Mesenchymal stem cell (in vitro differentiated cells and primary cell): ENCODE measurements around the gene ZBTB7C.

Experiments
- DNase-seq: peaks from one replicate; pipeline ENCODE4 v3.0.0-alpha.2; 2013
- H2AFZ ChIP-seq: one replicate; pipeline ENCODE4 v1.6.1; 2013; ENCODE audit warnings: low read depth, mild to moderate bottlenecking, control low read depth, inconsistent platforms, low read length, moderate library complexity
- H2AK5ac ChIP-seq: 2 replicates; pipeline ENCODE4 v1.6.1; 2013; ENCODE audit warnings: low read length, moderate library complexity, mild to moderate bottlenecking, inconsistent platforms; ENCODE audit not compliant: severe bottlenecking
- H2BK120ac ChIP-seq: one replicate; pipeline ENCODE4 v1.6.1; 2013; ENCODE audit warnings: low read depth, mild to moderate bottlenecking, inconsistent platforms, low read length, moderate library complexity
- H2BK12ac ChIP-seq, 2 experiments: one replicate each; pipeline ENCODE4 v1.6.1; 2013; ENCODE audit warnings: inconsistent platforms in 2 of 2, low read length in 2 of 2, mild to moderate bottlenecking in 2 of 2, moderate library complexity in 2 of 2, control low read depth in 1 of 2
- H2BK15ac ChIP-seq: one replicate; pipeline ENCODE4 v1.6.1; 2013; ENCODE audit warnings: mild to moderate bottlenecking, low read depth, inconsistent platforms; ENCODE audit not compliant: poor library complexity, severe bottlenecking
- H2BK5ac ChIP-seq: 2 replicates; pipeline ENCODE4 v1.6.1; 2013; ENCODE audit warnings: low read depth, mild to moderate bottlenecking, low read length, control low read depth, inconsistent platforms; ENCODE audit not compliant: poor library complexity, severe bottlenecking
- H3K14ac ChIP-seq, 2 experiments: one replicate each; pipeline ENCODE4 v1.6.1; 2013; ENCODE audit warnings: inconsistent platforms in 2 of 2, low read length in 2 of 2, control low read depth in 1 of 2, mild to moderate bottlenecking in 1 of 2, moderate library complexity in 1 of 2
- H3K18ac ChIP-seq, 2 experiments: one replicate each; pipeline ENCODE4 v1.6.1; 2013; ENCODE audit warnings: inconsistent platforms in 2 of 2, low read length in 2 of 2, control low read depth in 1 of 2, low read depth in 1 of 2, mild to moderate bottlenecking in 1 of 2
- H3K23ac ChIP-seq, 2 experiments: one replicate each; pipeline ENCODE4 v1.6.1; 2013; ENCODE audit warnings: inconsistent platforms in 2 of 2, low read length in 2 of 2, mild to moderate bottlenecking in 2 of 2, moderate library complexity in 2 of 2, control low read depth in 1 of 2
- H3K27ac ChIP-seq: 2 replicates; pipeline ENCODE4 v1.5.1; 2013; ENCODE audit warnings: mild to moderate bottlenecking, moderate library complexity, low read length, control low read depth, inconsistent platforms; ENCODE audit not compliant: poor library complexity, severe bottlenecking
- H3K27me3 ChIP-seq, 2 experiments: 2 replicates each; pipeline versions ENCODE4 v1.6.1 to v1.7.0; 2013; ENCODE audit warnings: low read length in 2 of 2, mild to moderate bottlenecking in 2 of 2, moderate library complexity in 2 of 2, control low read depth in 1 of 2, inconsistent platforms in 1 of 2; ENCODE audit not compliant: control insufficient read depth in 1 of 2, insufficient read depth in 1 of 2
- H3K36me3 ChIP-seq, 2 experiments: 2 replicates each; pipeline versions ENCODE4 v1.6.1 to v1.7.0; 2013; ENCODE audit warnings: low read length in 2 of 2, control low read depth in 1 of 2, inconsistent platforms in 1 of 2, low read depth in 1 of 2, mild to moderate bottlenecking in 1 of 2; ENCODE audit not compliant: insufficient read depth in 2 of 2, control insufficient read depth in 1 of 2
- H3K4ac ChIP-seq, 2 experiments: one replicate each; pipeline ENCODE4 v1.6.1; 2013; ENCODE audit warnings: inconsistent platforms in 2 of 2, low read length in 2 of 2, mild to moderate bottlenecking in 2 of 2, moderate library complexity in 2 of 2, control low read depth in 1 of 2, low read depth in 1 of 2
- H3K4me1 ChIP-seq: 2 replicates; pipeline ENCODE4 v1.6.1; 2013; ENCODE audit warnings: low read depth, low read length, control low read depth; ENCODE audit not compliant: control insufficient read depth, insufficient read depth
- H3K4me2 ChIP-seq: 2 replicates; pipeline ENCODE4 v1.6.1; 2013; ENCODE audit warnings: low read length, mild to moderate bottlenecking, inconsistent platforms; ENCODE audit not compliant: poor library complexity, severe bottlenecking
- H3K4me3 ChIP-seq, 2 experiments: 2 replicates each; pipeline versions ENCODE4 v1.5.1 to v1.7.0; 2013; ENCODE audit warnings: low read length in 2 of 2, mild to moderate bottlenecking in 2 of 2, control low read depth in 1 of 2, low read depth in 1 of 2; ENCODE audit not compliant: insufficient read depth in 1 of 2
- H3K79me1 ChIP-seq: replicated peaks from 2 replicates; pipeline ENCODE4 v1.6.1; 2013; ENCODE audit warnings: mild to moderate bottlenecking, control low read depth, low read length, inconsistent platforms; ENCODE audit not compliant: poor library complexity, severe bottlenecking
- H3K9ac ChIP-seq: 2 replicates; pipeline ENCODE4 v1.7.0; 2013; ENCODE audit warnings: mild to moderate bottlenecking, low read length, moderate library complexity
- H3K9me3 ChIP-seq: 2 replicates; pipeline ENCODE4 v1.7.0; 2013; ENCODE audit warnings: mild to moderate bottlenecking, low read length; ENCODE audit not compliant: control insufficient read depth
- H4K8ac ChIP-seq: one replicate; pipeline ENCODE4 v1.6.1; 2013; ENCODE audit warnings: inconsistent platforms, mild to moderate bottlenecking, low read length, moderate library complexity
- H4K91ac ChIP-seq: one replicate; pipeline ENCODE4 v1.6.1; 2013; ENCODE audit warnings: mild to moderate bottlenecking, low read length, inconsistent platforms
- WGBS: methylation state at CpG from one replicate; pipeline ENCODE4 v1.1.7; 2013; ENCODE audit warnings: mixed read lengths; 5-methylcytosine and 5-hydroxymethylcytosine counted together

Gene ZBTB7C

DNA sequence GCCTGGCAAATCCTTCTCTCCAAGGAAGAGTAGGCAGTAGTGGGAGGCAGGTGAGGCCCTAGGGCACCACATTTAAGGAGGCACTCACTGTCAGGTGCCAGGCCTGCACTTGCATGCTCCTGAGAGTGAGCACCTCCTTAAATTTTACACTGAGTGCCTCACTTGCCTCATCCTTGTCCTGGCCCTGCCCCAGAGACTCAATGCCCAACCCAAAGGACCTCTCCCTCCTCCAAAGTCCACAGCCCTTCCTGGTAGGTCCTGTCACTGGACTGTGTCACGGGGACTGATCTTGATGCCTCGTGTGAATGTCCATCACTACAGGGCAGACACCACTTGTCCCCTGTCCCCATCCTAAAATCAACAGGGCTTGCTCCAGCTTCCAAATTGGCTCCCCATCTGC, 235.6 kb downstream of the ZBTB7C start:
- no peak overlapping the region for H3K27ac ChIP-seq
- H3K4me3 ChIP-seq = no peak overlapping the region
- H3K14ac ChIP-seq = peak overlapping the region in 1 of 2 experiments; percentile 1
- DNase-seq = no peak
- no peak overlapping the region for H4K8ac ChIP-seq
- H3K18ac ChIP-seq = no peak overlapping the region
- H3K4me2 ChIP-seq = no peak overlapping the region
- 81% methylated on average over 2 of the region's 2 CpGs for WGBS
- H3K36me3 ChIP-seq = no peaks in the 10 kb centered on the region
- no peak overlapping the region for H2AK5ac ChIP-seq
- H3K9me3 ChIP-seq = no peaks in the 10 kb centered on the region
- H2BK12ac ChIP-seq = no peak overlapping the region
- no peaks in the 10 kb centered on the region for H3K79me1 ChIP-seq
- H2BK15ac ChIP-seq = no peak overlapping the region
- peaks cover 4% of the 10 kb centered on the region for H3K4me1 ChIP-seq
- H2AFZ ChIP-seq = no peak overlapping the region
- H2BK5ac ChIP-seq = no peak overlapping the region
- no peak overlapping the region for H3K9ac ChIP-seq
- peaks cover 8 to 35% of the 10 kb centered on the region in 2 experiments for H3K27me3 ChIP-seq
- H4K91ac ChIP-seq = no peak overlapping the region
- H3K4ac ChIP-seq = no peak overlapping the region
- H2BK120ac ChIP-seq = no peak overlapping the region
- H3K23ac ChIP-seq = peak overlapping the region in 1 of 2 experiments; percentile 70

DNA sequence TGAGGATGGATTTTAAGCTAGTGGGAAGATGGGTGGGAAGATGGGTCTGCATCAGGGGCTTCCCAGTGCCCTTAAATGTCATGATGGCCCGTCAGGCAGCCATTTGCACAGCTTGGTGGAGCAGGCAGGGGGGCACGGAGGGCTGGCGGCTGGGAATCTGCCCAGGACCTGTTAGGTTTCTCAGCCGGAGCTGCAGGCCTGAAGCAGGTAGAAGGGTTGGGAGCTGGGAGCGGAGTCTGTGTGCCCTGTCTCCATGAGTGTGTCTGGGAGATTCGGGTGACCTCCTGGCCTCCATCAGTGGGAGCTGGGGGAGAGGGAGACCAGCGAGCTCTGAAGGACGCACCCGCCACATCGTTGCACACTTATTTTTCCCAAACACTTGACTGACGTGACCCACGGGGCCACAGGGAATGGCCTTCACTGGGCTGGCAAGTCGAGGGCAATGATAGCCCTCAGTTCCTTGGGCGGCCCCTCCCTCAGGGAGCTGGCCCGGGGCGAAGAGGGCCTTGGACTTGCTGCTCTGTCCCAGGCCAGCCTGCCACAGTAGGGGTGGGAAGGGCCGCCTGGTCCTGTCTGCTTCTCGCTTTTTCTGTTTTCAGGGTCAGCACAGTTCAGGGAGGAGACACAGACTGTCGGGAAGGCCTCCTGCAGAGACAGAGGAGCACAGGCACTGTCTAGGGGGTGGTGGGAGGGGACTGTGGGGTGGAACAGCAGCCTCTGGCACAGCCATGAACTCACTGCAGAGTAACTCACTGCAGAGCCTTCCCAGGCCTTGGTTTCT, 236.8 kb downstream of the ZBTB7C start:
- Histone ChIP-seq H3K9me3 (no peaks in the 10 kb centered on the region), H3K79me1 (no peaks in the 10 kb centered on the region), H3K27me3 (peaks cover 9 to 39% of the 10 kb centered on the region in 2 experiments), H3K4ac (no peak overlapping the region), H3K14ac (no peak overlapping the region), H2BK12ac (no peak overlapping the region), H2BK120ac (no peak overlapping the region), H4K8ac (peak overlapping the region; percentile 30), H2AFZ (no peak overlapping the region), H3K23ac (no peak overlapping the region), H3K9ac (no peak overlapping the region), H2BK5ac (no peak overlapping the region), H3K18ac (no peak overlapping the region), H2BK15ac (no peak overlapping the region), H2AK5ac (no peak overlapping the region), H3K4me3 (no peak overlapping the region), H3K4me1 (peaks cover 4% of the 10 kb centered on the region), H3K4me2 (no peak overlapping the region), H3K36me3 (no peaks in the 10 kb centered on the region), H3K27ac (no peak overlapping the region), H4K91ac (no peak overlapping the region)
- DNase-seq = no peak
- 78% methylated on average over 18 of the region's 19 CpGs for WGBS

GRCh38 chr18:48171490-48172188, 237.5 kb downstream of the ZBTB7C start:
- H2BK15ac ChIP-seq = no peak overlapping the region
- H3K18ac ChIP-seq = no peak overlapping the region
- no peaks in the 10 kb centered on the region for H3K9me3 ChIP-seq
- no peak overlapping the region for H4K91ac ChIP-seq
- no peak overlapping the region for H3K27ac ChIP-seq
- no peak overlapping the region for H3K4ac ChIP-seq
- 89% methylated on average over 6 of the region's 6 CpGs for WGBS
- DNase-seq = no peak
- no peak overlapping the region for H3K23ac ChIP-seq
- no peak overlapping the region for H2BK120ac ChIP-seq
- peak overlapping the region in 1 of 2 experiments; percentile 69 for H3K14ac ChIP-seq
- H2AK5ac ChIP-seq = no peak overlapping the region
- H3K4me1 ChIP-seq = peaks cover 4% of the 10 kb centered on the region
- no peak overlapping the region for H3K4me2 ChIP-seq
- H3K27me3 ChIP-seq = peaks cover 9 to 38% of the 10 kb centered on the region in 2 experiments
- H4K8ac ChIP-seq = no peak overlapping the region
- H3K4me3 ChIP-seq = no peak overlapping the region
- H2AFZ ChIP-seq = no peak overlapping the region
- H2BK12ac ChIP-seq = no peak overlapping the region
- H2BK5ac ChIP-seq = no peak overlapping the region
- H3K36me3 ChIP-seq = no peaks in the 10 kb centered on the region
- no peaks in the 10 kb centered on the region for H3K79me1 ChIP-seq
- no peak overlapping the region for H3K9ac ChIP-seq

DNA sequence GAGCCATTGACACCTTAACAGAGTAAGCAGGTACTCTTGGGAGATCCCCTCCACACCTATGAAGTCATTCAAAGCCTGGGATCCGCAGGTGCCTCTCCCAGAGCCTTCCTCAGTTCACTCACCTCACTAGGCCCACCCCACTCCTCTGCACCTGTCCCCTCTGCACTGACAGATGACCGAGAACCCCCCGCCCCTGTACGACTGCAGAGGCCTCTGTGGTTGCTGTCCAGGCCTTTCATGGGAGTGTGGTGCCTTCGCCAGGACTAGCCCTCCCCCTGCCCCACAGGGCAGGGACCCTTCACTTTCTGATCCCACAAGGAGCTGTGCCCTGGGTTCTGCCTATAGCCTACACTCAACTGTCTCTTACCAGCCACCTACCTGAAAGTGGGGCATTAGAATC, 238.5 kb downstream of the ZBTB7C start:
- Histone ChIP-seq H3K18ac (no peak overlapping the region), H3K23ac (no peak overlapping the region), H2BK120ac (no peak overlapping the region), H3K27ac (no peak overlapping the region), H3K27me3 (peaks cover 9 to 38% of the 10 kb centered on the region in 2 experiments), H2BK5ac (no peak overlapping the region), H3K4me3 (no peak overlapping the region), H3K4me1 (peaks cover 4% of the 10 kb centered on the region), H2BK15ac (no peak overlapping the region), H4K8ac (no peak overlapping the region), H3K9me3 (no peaks in the 10 kb centered on the region), H2AK5ac (no peak overlapping the region), H3K4ac (no peak overlapping the region), H2BK12ac (no peak overlapping the region), H3K9ac (no peak overlapping the region), H3K79me1 (no peaks in the 10 kb centered on the region), H3K14ac (no peak overlapping the region), H3K36me3 (no peaks in the 10 kb centered on the region), H3K4me2 (no peak overlapping the region), H2AFZ (no peak overlapping the region), H4K91ac (no peak overlapping the region)
- 80% methylated on average over 5 of the region's 5 CpGs for WGBS
- DNase-seq = no peak
